ENCODE data around the gene PIBF1. TPM values are rescaled to one million over a fixed set of nuclear protein-coding genes. Genes with fewer than 3 reads are reported as not detected.

The PIBF1 gene
- total and polyA plus RNA-seq, 10 of the 15 experiments (the other 5 are each of a cell fraction or from before 2014, with no cell fraction given): 6.4 to 24.5 (median 11.1) TPM

DNA sequence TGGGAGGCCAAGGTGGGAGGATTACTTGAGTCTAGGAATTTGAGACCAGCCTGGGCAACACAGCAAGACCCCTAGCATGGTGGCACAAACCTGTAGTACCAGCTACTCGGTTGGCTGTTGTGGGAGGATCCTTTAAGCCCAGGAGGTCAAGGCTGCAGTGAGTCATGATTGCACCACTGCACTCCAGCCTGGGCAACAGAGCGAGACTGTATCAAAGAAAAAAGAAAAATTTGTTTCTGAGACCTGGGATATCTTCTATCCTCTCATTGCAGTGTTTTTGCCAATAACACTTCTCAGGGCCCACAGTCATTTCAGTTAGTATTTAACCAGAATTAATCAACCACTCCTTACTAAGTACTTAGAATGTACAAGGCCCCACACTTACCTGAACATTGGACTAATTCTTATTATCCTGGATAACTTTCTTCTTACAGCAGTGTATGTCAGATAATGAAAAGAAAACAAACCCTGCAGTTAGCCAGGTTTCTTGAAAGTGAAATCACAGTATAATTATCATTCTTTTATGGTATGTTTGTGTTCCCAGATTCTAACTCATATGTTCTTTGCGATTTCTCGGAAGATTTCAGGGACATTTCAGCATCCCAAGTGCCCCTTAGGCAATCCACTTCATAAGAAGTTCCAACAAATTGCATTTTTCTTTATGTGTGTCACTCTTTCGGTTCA is 201.3 kb downstream of the PIBF1 start (continued):
- no peak for TF ChIP-seq CHD1 (IDR thresholded peaks at IDR 0.05; ENCODE audit: low read depth, low read length)
- no peak for TF ChIP-seq ZNF384 (IDR thresholded peaks at IDR 0.05; ENCODE audit: borderline replicate concordance, low read depth, low read length)
- TF ChIP-seq ATF7 (IDR thresholded peaks at IDR 0.05; ENCODE audit: low read depth): no peak
- TF ChIP-seq PML (IDR thresholded peaks at IDR 0.05; ENCODE audit: low read length): no peak
- TF ChIP-seq GATAD2B (conservative IDR thresholded peaks at IDR 0.05; ENCODE audit: low read depth): no peak
- TF ChIP-seq SUZ12 (IDR thresholded peaks at IDR 0.05; ENCODE audit: unreplicated experiment): no peak
- no peak for TF ChIP-seq CREM (IDR thresholded peaks at IDR 0.05; ENCODE audit: low read depth)
- TF ChIP-seq, protein P1, sequence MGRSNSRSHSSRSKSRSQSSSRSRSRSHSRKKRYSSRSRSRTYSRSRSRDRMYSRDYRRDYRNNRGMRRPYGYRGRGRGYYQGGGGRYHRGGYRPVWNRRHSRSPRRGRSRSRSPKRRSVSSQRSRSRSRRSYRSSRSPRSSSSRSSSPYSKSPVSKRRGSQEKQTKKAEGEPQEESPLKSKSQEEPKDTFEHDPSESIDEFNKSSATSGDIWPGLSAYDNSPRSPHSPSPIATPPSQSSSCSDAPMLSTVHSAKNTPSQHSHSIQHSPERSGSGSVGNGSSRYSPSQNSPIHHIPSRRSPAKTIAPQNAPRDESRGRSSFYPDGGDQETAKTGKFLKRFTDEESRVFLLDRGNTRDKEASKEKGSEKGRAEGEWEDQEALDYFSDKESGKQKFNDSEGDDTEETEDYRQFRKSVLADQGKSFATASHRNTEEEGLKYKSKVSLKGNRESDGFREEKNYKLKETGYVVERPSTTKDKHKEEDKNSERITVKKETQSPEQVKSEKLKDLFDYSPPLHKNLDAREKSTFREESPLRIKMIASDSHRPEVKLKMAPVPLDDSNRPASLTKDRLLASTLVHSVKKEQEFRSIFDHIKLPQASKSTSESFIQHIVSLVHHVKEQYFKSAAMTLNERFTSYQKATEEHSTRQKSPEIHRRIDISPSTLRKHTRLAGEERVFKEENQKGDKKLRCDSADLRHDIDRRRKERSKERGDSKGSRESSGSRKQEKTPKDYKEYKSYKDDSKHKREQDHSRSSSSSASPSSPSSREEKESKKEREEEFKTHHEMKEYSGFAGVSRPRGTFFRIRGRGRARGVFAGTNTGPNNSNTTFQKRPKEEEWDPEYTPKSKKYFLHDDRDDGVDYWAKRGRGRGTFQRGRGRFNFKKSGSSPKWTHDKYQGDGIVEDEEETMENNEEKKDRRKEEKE (IDR thresholded peaks at IDR 0.05): no peak
- no peak for TF ChIP-seq CBFB (IDR thresholded peaks at IDR 0.05; ENCODE audit: low read depth)

DNA sequence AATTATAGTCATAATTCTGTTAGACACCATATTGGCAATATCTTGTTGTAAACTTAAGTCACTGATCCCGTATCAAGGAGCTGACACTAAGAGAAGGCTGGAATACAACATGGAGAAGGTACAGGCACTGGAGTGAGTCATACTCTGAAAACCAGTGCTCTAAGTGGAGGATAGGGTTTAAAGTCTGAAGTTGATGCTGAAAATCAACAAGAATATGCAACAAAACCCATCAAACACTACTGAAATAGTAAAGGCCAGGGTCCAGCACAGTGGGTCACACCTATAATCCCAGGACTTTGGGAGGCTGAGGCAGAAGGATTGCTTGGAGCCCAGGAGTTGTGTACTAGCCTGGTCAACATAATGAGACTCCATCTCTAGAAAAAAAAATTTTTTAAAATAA is 203.7 kb downstream of the PIBF1 start:
- intact Hi-C loops (cut with micrococcal nuclease; ENCODE audit: unreplicated experiment): no loop called here
- Histone ChIP-seq H2AFZ (ENCODE audit: control insufficient read depth, low read depth, low read length) (no peak overlapping the region), H3K27me3 (replicated peaks in 1 of 2; ENCODE audit: control insufficient read depth in 2 of 2, insufficient read depth in 2 of 2, low read length in 1 of 2) (no peaks in the 10 kb centered on the region), H3K4me2 (ENCODE audit: control insufficient read depth, insufficient read depth) (no peak overlapping the region), H3K4me3 (no peak overlapping the region), H3K9me3 (replicated peaks; ENCODE audit: control insufficient read depth, insufficient read depth, low read length) (no peaks in the 10 kb centered on the region), H4K20me1 (ENCODE audit: control insufficient read depth, insufficient read depth) (no peaks in the 10 kb centered on the region), H3K27ac (ENCODE audit: control insufficient read depth, insufficient read depth) (no peak overlapping the region), H3K79me2 (ENCODE audit: control insufficient read depth, insufficient read depth, low read length) (no peaks in the 10 kb centered on the region), H3K36me3 (ENCODE audit: control insufficient read depth in 2 of 2, insufficient read depth in 2 of 2, low read length in 1 of 2) (no peaks in the 10 kb centered on the region), H3K4me1 (ENCODE audit: control insufficient read depth, insufficient read depth, low read length) (no peaks in the 10 kb centered on the region), H3K9ac (ENCODE audit: control insufficient read depth, insufficient read depth, low read length) (no peak overlapping the region)
- ChIA-PET SMC1A (ENCODE audit: uncharacterized antibody, unreplicated experiment) (no interaction called here), CTCF (no interaction called here), POLR2A (no interaction called here), RAD21 (ENCODE audit: unreplicated experiment) (no interaction called here)
- BruUV-seq (replicated peaks): no TSS peak
- ATAC-seq (no peak), DNase-seq (ENCODE audit: low read depth, low spot score) (no peak), FAIRE-seq (no peak)
- in situ Hi-C loops (cut with MboI): no loop called here
- WGBS (ENCODE audit: insufficient coverage, insufficient replicate concordance, low lambda C conversion rate, missing lambda C conversion rate): 89% methylated on average over 1 of the region's 1 CpG
- TF ChIP-seq, protein P2, sequence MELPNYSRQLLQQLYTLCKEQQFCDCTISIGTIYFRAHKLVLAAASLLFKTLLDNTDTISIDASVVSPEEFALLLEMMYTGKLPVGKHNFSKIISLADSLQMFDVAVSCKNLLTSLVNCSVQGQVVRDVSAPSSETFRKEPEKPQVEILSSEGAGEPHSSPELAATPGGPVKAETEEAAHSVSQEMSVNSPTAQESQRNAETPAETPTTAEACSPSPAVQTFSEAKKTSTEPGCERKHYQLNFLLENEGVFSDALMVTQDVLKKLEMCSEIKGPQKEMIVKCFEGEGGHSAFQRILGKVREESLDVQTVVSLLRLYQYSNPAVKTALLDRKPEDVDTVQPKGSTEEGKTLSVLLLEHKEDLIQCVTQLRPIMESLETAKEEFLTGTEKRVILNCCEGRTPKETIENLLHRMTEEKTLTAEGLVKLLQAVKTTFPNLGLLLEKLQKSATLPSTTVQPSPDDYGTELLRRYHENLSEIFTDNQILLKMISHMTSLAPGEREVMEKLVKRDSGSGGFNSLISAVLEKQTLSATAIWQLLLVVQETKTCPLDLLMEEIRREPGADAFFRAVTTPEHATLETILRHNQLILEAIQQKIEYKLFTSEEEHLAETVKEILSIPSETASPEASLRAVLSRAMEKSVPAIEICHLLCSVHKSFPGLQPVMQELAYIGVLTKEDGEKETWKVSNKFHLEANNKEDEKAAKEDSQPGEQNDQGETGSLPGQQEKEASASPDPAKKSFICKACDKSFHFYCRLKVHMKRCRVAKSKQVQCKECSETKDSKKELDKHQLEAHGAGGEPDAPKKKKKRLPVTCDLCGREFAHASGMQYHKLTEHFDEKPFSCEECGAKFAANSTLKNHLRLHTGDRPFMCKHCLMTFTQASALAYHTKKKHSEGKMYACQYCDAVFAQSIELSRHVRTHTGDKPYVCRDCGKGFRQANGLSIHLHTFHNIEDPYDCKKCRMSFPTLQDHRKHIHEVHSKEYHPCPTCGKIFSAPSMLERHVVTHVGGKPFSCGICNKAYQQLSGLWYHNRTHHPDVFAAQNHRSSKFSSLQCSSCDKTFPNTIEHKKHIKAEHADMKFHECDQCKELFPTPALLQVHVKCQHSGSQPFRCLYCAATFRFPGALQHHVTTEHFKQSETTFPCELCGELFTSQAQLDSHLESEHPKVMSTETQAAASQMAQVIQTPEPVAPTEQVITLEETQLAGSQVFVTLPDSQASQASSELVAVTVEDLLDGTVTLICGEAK (IDR thresholded peaks at IDR 0.05; ENCODE audit: borderline replicate concordance): no peak
- TF ChIP-seq ZNF217 (IDR thresholded peaks at IDR 0.05) (no peak), SREBF2 (IDR thresholded peaks at IDR 0.05; ENCODE audit: low read length) (no peak), MXI1 (IDR thresholded peaks at IDR 0.05; ENCODE audit: low read depth, low read length) (no peak), BACH1 (IDR thresholded peaks at IDR 0.05; ENCODE audit: borderline replicate concordance) (no peak)
- TF ChIP-seq, protein P3, sequence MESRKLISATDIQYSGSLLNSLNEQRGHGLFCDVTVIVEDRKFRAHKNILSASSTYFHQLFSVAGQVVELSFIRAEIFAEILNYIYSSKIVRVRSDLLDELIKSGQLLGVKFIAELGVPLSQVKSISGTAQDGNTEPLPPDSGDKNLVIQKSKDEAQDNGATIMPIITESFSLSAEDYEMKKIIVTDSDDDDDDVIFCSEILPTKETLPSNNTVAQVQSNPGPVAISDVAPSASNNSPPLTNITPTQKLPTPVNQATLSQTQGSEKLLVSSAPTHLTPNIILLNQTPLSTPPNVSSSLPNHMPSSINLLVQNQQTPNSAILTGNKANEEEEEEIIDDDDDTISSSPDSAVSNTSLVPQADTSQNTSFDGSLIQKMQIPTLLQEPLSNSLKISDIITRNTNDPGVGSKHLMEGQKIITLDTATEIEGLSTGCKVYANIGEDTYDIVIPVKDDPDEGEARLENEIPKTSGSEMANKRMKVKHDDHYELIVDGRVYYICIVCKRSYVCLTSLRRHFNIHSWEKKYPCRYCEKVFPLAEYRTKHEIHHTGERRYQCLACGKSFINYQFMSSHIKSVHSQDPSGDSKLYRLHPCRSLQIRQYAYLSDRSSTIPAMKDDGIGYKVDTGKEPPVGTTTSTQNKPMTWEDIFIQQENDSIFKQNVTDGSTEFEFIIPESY (IDR thresholded peaks at IDR 0.05): no peak

Data from GM12878 (cell line).